Naive thymus-derived CD4-positive, alpha-beta T cell (primary cell): ENCODE results near the gene LAMA3. TPM values are rescaled to one million over a fixed set of nuclear protein-coding genes. Genes with fewer than 3 reads are reported as not detected.
A peak's percentile ranks its signal among the peaks of the same experiment; 100 is the strongest.
"Not testable (repeated sequence)": the region's sequence is repeated elsewhere in the genome, so short reads cannot be mapped to it uniquely, and the experiment has no call there.

Experiments
- ATAC-seq: fragments of 150-1000 bp; cut with Tn5 transposase; 2 replicates; pipeline ENCODE4 v1.10.0; 2021; ENCODE audit warnings: mild to moderate bottlenecking, moderate library complexity
- CTCF ChIA-PET: fragments of 350-600 bp; sonication (Branson Sonifier 250); formaldehyde crosslinking; loops from one replicate; lab custom pipeline; 2021; ENCODE audit warnings: antibody characterized with exemption; lab: Charles Lee
- POLR2A ChIA-PET: fragments of 350-600 bp; sonication (Branson Sonifier 250); formaldehyde crosslinking; loops from one replicate; lab custom pipeline; 2021; ENCODE audit warnings: antibody characterized with exemption, inconsistent platforms; lab: Charles Lee
- DNase-seq, 9 donors: peaks; one replicate each; pipeline versions ENCODE4 v3.0.0 to v3.0.0-alpha.2; 2020 to 2022; ENCODE audit warnings: mixed read lengths in 1 of 9
- H3K27ac ChIP-seq: one replicate; pipeline ENCODE4 v1.7.0; 2013; ENCODE audit warnings: mild to moderate bottlenecking, low read depth, low read length, moderate library complexity
- H3K27me3 ChIP-seq, 2 donors: one replicate each; pipeline ENCODE4 v1.7.0; 2013; ENCODE audit warnings: low read length in 2 of 2, mild to moderate bottlenecking in 2 of 2, moderate library complexity in 2 of 2; ENCODE audit not compliant: control insufficient read depth in 2 of 2, insufficient read depth in 2 of 2
- H3K36me3 ChIP-seq, 3 experiments: 1 replicate in 2 of 3; 2 replicates in 1 of 3; pipeline ENCODE4 v1.7.0; 2013; ENCODE audit warnings: low read length in 3 of 3, mild to moderate bottlenecking in 3 of 3, moderate library complexity in 1 of 3; ENCODE audit not compliant: insufficient read depth in 3 of 3, control insufficient read depth in 2 of 3
- H3K4me1 ChIP-seq, 2 donors: one replicate each; pipeline ENCODE4 v1.7.0; 2013; ENCODE audit warnings: low read length in 2 of 2, mild to moderate bottlenecking in 2 of 2, moderate library complexity in 1 of 2; ENCODE audit not compliant: control insufficient read depth in 2 of 2, insufficient read depth in 2 of 2
- H3K4me3 ChIP-seq: 2 replicates; pipeline ENCODE4 v1.7.0; 2013; ENCODE audit warnings: mild to moderate bottlenecking, low read length
- H3K9me3 ChIP-seq, 3 experiments: 1 replicate in 2 of 3; 2 replicates in 1 of 3; pipeline ENCODE4 v1.7.0; 2013; ENCODE audit warnings: low read length in 3 of 3; ENCODE audit not compliant: control insufficient read depth in 2 of 3
- H3K27ac Mint-ChIP-seq, 9 donors: one replicate each; pipeline ENCODE4 v1.8.0; 2020 to 2022; ENCODE audit warnings: mixed read lengths in 9 of 9, mild to moderate bottlenecking in 8 of 9, moderate library complexity in 5 of 9, inconsistent platforms in 2 of 9
- H3K27me3 Mint-ChIP-seq, 5 donors: one replicate each; pipeline ENCODE4 v1.8.0; 2021 to 2022; ENCODE audit warnings: mixed read lengths in 5 of 5, mild to moderate bottlenecking in 1 of 5
- H3K36me3 Mint-ChIP-seq, 5 donors: one replicate each; pipeline ENCODE4 v1.8.0; 2020 to 2022; ENCODE audit warnings: mixed read lengths in 5 of 5, mild to moderate bottlenecking in 3 of 5, inconsistent platforms in 1 of 5
- H3K4me1 Mint-ChIP-seq, 7 donors: one replicate each; pipeline ENCODE4 v1.8.0; 2020 to 2022; ENCODE audit warnings: mixed read lengths in 7 of 7, mild to moderate bottlenecking in 3 of 7, inconsistent platforms in 1 of 7
- H3K4me3 Mint-ChIP-seq, 10 donors: one replicate each; pipeline ENCODE4 v1.8.0; 2020 to 2022; ENCODE audit warnings: mild to moderate bottlenecking in 10 of 10, mixed read lengths in 10 of 10, moderate library complexity in 6 of 10, inconsistent platforms in 2 of 10
- H3K9me3 Mint-ChIP-seq, 11 donors: one replicate each; pipeline ENCODE4 v1.8.0; 2020 to 2022; ENCODE audit warnings: mixed read lengths in 11 of 11, mild to moderate bottlenecking in 4 of 11, inconsistent platforms in 1 of 11, moderate library complexity in 1 of 11
- intact Hi-C, 2 donors: fragments of 100-400 bp; cut with micrococcal nuclease; formaldehyde crosslinking; loops; one replicate each; pipeline ENCODE4 v1.15.1; 2023
- polyA plus RNA-seq, 2 donors: library from polyadenylated mRNA; unstranded; fragments of 300-500 nt; fragmentation: Illumina TruSeq; gene quantifications; one replicate each; pipeline ENCODE4 v1.2.3, GENCODE V29; 2021
- total RNA-seq, 6 experiments: library from RNA in 5 of 6; stranded (reverse) in 5 of 6; gene quantifications; 1 replicate in 5 of 6; 2 replicates in 1 of 6; pipeline ENCODE4 v1.2.3 and lab custom pipeline; 2021 to 2026

LAMA3 gene
- total and polyA plus RNA-seq, 7 experiments from 2014 or later: 0.22 TPM; not detected in 6

- intact Hi-C loops: no loop called here
- Histone ChIP-seq H3K27me3 (no peaks in the 10 kb centered on the region), H3K4me1 (no peaks in the 10 kb centered on the region), H3K4me3 (no peak overlapping the region), H3K9me3 (no peaks in the 10 kb centered on the region), H3K27ac (no peak overlapping the region), H3K36me3 (no peaks in the 10 kb centered on the region)
- CTCF ChIA-PET: no interaction called here
- Mint-ChIP-seq H3K4me1 (peaks cover 3 to 19% (median 13%) of the 10 kb centered on the region in 7 donors), H3K27ac (peak overlapping the region in 2 of 9 donors; percentile 49 to 59), H3K9me3 (no peaks in the 10 kb centered on the region), H3K4me3 (no peak overlapping the region), H3K36me3 (no peaks in the 10 kb centered on the region), H3K27me3 (peaks cover 0 to 42% (median 0%) of the 10 kb centered on the region in 5 donors)
- DNase-seq (no peak), ATAC-seq (no peak)
- POLR2A ChIA-PET: no interaction called here
These were observed 42.6 kb downstream of the LAMA3 start for GRCh38 chr18:23731861-23732260.

DNA sequence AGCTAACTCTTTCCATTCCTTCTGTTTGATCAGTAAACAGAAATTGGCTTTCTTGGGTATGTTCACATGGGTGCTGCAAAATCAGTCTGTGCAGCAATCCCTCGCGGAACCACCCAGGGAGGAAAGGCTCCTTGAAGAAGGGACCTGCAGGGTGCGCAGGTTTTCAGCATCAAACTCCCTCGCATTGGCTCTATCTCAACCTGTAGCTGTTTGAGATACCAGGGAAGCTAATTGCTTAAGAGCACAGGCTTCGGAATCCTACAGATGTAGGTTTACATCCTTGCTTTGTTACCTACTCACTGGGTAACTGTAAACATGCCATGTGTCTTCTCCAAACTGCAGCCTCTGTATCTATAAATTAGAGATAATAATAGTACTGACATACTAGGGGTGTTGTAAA lies 43.2 kb downstream of the LAMA3 start:
- H3K4me1 Mint-ChIP-seq: peaks cover 3 to 23% (median 18%) of the 10 kb centered on the region in 7 donors
- H3K36me3 Mint-ChIP-seq: no peaks in the 10 kb centered on the region
- ChIA-PET CTCF (no interaction called here), POLR2A (no interaction called here)
- H3K36me3 ChIP-seq: no peaks in the 10 kb centered on the region
- peaks cover 0 to 48% (median 0%) of the 10 kb centered on the region in 5 donors for H3K27me3 Mint-ChIP-seq
- H3K27me3 ChIP-seq: no peaks in the 10 kb centered on the region
- H3K4me3 ChIP-seq: no peak overlapping the region
- H3K4me1 ChIP-seq: peaks cover 0 to under 1% of the 10 kb centered on the region in 2 donors
- H3K9me3 ChIP-seq: no peaks in the 10 kb centered on the region
- no peak for DNase-seq
- intact Hi-C loops: no loop called here
- no peak overlapping the region for H3K4me3 Mint-ChIP-seq
- no peaks in the 10 kb centered on the region for H3K9me3 Mint-ChIP-seq
- no peak for ATAC-seq
- H3K27ac Mint-ChIP-seq: no peak overlapping the region
- H3K27ac ChIP-seq: no peak overlapping the region

- H3K9me3 ChIP-seq, DNase-seq, intact Hi-C loops, H3K4me1 ChIP-seq, POLR2A ChIA-PET, H3K36me3 Mint-ChIP-seq, H3K27ac ChIP-seq, H3K27me3 ChIP-seq, H3K4me3 Mint-ChIP-seq, H3K27ac Mint-ChIP-seq, ATAC-seq, H3K36me3 ChIP-seq, H3K4me3 ChIP-seq, H3K9me3 Mint-ChIP-seq, CTCF ChIA-PET: not testable (repeated sequence)
- Mint-ChIP-seq H3K4me1 (peaks cover 9 to 31% (median 26%) of the 10 kb centered on the region in 7 donors), H3K27me3 (peaks cover 0 to 56% (median 6%) of the 10 kb centered on the region in 5 donors)
These were observed 44.0 kb downstream of the LAMA3 start for GRCh38 chr18:23733265-23733664.

DNA sequence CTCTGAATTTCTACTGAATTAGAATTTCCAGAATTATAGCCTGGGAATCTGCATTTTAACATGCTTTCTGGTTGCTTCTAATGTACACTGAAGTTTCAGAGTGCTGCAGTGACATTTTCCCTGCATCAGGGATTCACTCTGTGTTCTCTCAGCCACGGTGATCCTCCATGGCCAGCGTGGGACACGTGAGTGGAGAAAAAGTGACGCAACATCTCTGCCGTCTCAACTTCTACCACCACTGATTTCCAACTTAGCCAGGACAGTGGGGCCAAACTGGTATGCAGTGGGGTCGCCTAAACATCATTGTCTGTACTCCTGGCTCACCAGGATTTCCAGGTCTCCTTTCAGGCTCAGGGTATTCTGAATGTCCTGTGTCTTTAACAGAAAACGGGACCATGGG lies 44.6 kb downstream of the LAMA3 start:
- intact Hi-C loops: no loop called here
- Histone ChIP-seq H3K4me1 (peaks cover 0 to 14% of the 10 kb centered on the region in 2 donors), H3K27me3 (peaks cover 0 to 3% of the 10 kb centered on the region in 2 donors), H3K4me3 (no peak overlapping the region), H3K9me3 (no peaks in the 10 kb centered on the region), H3K36me3 (no peaks in the 10 kb centered on the region), H3K27ac (no peak overlapping the region)
- ATAC-seq: no peak
- H3K9me3 Mint-ChIP-seq: no peaks in the 10 kb centered on the region
- CTCF ChIA-PET: no interaction called here
- no peak overlapping the region for H3K27ac Mint-ChIP-seq
- H3K4me1 Mint-ChIP-seq: peaks cover 14 to 38% (median 32%) of the 10 kb centered on the region in 7 donors
- no peak for DNase-seq
- POLR2A ChIA-PET: no interaction called here
- peaks cover 0 to 59% (median 7%) of the 10 kb centered on the region in 5 donors for H3K27me3 Mint-ChIP-seq
- no peaks in the 10 kb centered on the region for H3K36me3 Mint-ChIP-seq
- no peak overlapping the region for H3K4me3 Mint-ChIP-seq

DNA sequence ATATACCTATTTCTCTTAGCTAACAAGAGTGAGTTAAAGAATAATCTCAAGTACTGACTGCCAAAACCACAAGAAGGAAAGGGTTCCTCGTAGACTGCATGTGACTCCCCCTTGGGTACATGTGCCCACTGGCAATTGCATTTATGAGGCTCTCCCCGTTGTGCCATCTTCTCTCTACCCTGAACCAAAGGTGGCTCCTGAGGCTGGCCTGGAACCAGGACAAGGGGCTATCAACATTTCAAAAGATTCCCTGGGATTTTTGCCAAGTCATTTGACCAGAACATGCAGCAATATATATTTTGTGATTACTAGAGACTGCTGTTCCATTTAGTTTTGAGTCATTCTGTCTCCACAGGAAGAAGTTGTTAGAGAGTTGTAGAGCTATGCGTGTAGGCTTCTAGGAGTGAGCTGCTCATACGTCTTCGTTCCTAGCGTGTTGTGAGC lies 45.8 kb downstream of the LAMA3 start:
- Mint-ChIP-seq H3K4me1 (peaks cover 17 to 49% (median 44%) of the 10 kb centered on the region in 7 donors), H3K4me3 (no peak overlapping the region), H3K36me3 (no peaks in the 10 kb centered on the region), H3K9me3 (no peaks in the 10 kb centered on the region), H3K27me3 (peaks cover 0 to 66% (median 7%) of the 10 kb centered on the region in 5 donors), H3K27ac (peak overlapping the region in 6 of 9 donors; percentile 2 to 53 (median 12))
- intact Hi-C loops: no loop called here
- Histone ChIP-seq H3K9me3 (no peaks in the 10 kb centered on the region), H3K27ac (no peak overlapping the region), H3K4me3 (no peak overlapping the region), H3K4me1 (peaks cover 0 to 24% of the 10 kb centered on the region in 2 donors), H3K27me3 (peaks cover 0 to 3% of the 10 kb centered on the region in 2 donors), H3K36me3 (no peaks in the 10 kb centered on the region)
- CTCF ChIA-PET: no interaction called here
- POLR2A ChIA-PET: no interaction called here
- DNase-seq: no peak
- no peak for ATAC-seq

- Mint-ChIP-seq H3K27me3 (peaks cover 0 to 66% (median 12%) of the 10 kb centered on the region in 5 donors), H3K9me3 (no peaks in the 10 kb centered on the region), H3K36me3 (no peaks in the 10 kb centered on the region), H3K4me3 (peak overlapping the region; percentile 56 to 80 (median 71)), H3K4me1 (peaks cover 17 to 55% (median 49%) of the 10 kb centered on the region in 7 donors), H3K27ac (peak overlapping the region in 8 of 9 donors; percentile 1 to 79 (median 46))
- ChIA-PET CTCF (interaction anchor here (0.6 kb wide), 1 partner anchor 370 kb away, joined by 3 read pairs; no protein-coding TSS in a partner anchor), POLR2A (no interaction called here)
- Histone ChIP-seq H3K4me1 (peaks cover 0 to 24% of the 10 kb centered on the region in 2 donors), H3K27me3 (peaks cover 0 to 3% of the 10 kb centered on the region in 2 donors), H3K36me3 (no peaks in the 10 kb centered on the region), H3K27ac (no peak overlapping the region), H3K9me3 (no peaks in the 10 kb centered on the region), H3K4me3 (no peak overlapping the region)
- DNase-seq: peak in 4 of 9 donors; percentile 6 to 12 (median 8)
- intact Hi-C loops: no loop called here
- no peak for ATAC-seq
These were observed 48.3 kb downstream of the LAMA3 start for GRCh38 chr18:23737578-23737977.

- intact Hi-C loops: no loop called here
- H3K27ac ChIP-seq: no peak overlapping the region
- peaks cover 0 to 3% of the 10 kb centered on the region in 2 donors for H3K27me3 ChIP-seq
- CTCF ChIA-PET: interaction anchor here (0.6 kb wide), 1 partner anchor 370 kb away, joined by 3 read pairs; no protein-coding TSS in a partner anchor
- ATAC-seq (no peak), DNase-seq (peak in 5 of 9 donors; percentile 4 to 26 (median 13))
- no peaks in the 10 kb centered on the region for H3K9me3 ChIP-seq
- no peaks in the 10 kb centered on the region for H3K36me3 ChIP-seq
- POLR2A ChIA-PET: no interaction called here
- no peaks in the 10 kb centered on the region for H3K36me3 Mint-ChIP-seq
- H3K4me3 ChIP-seq: no peak overlapping the region
- H3K27ac Mint-ChIP-seq: peak overlapping the region; percentile 16 to 79 (median 38)
- peaks cover 0 to 24% of the 10 kb centered on the region in 2 donors for H3K4me1 ChIP-seq
- no peaks in the 10 kb centered on the region for H3K9me3 Mint-ChIP-seq
- peaks cover 0 to 66% (median 12%) of the 10 kb centered on the region in 5 donors for H3K27me3 Mint-ChIP-seq
- H3K4me3 Mint-ChIP-seq: peak overlapping the region; percentile 56 to 80 (median 71)
- peaks cover 17 to 55% (median 49%) of the 10 kb centered on the region in 7 donors for H3K4me1 Mint-ChIP-seq
These were observed 48.9 kb downstream of the LAMA3 start for GRCh38 chr18:23738151-23738550.
